Activated CD4-positive, alpha-beta T cell treated with anti-CD3 and anti-CD28 coated beads, Interleukin-2, amount 50 U/mL, for 1 hour (primary cell): ENCODE data around the gene LGSN.
"Not testable (repeated sequence)": the region's sequence is repeated elsewhere in the genome, so short reads cannot be mapped to it uniquely, and the experiment has no call there.

Experiments
- DNase-seq: peaks from one replicate; pipeline ENCODE4 v3.0.0-alpha.2; 2020

The LGSN gene, protein sequence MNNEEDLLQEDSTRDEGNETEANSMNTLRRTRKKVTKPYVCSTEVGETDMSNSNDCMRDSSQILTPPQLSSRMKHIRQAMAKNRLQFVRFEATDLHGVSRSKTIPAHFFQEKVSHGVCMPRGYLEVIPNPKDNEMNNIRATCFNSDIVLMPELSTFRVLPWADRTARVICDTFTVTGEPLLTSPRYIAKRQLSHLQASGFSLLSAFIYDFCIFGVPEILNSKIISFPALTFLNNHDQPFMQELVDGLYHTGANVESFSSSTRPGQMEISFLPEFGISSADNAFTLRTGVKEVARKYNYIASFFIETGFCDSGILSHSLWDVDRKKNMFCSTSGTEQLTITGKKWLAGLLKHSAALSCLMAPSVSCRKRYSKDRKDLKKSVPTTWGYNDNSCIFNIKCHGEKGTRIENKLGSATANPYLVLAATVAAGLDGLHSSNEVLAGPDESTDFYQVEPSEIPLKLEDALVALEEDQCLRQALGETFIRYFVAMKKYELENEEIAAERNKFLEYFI

DNA sequence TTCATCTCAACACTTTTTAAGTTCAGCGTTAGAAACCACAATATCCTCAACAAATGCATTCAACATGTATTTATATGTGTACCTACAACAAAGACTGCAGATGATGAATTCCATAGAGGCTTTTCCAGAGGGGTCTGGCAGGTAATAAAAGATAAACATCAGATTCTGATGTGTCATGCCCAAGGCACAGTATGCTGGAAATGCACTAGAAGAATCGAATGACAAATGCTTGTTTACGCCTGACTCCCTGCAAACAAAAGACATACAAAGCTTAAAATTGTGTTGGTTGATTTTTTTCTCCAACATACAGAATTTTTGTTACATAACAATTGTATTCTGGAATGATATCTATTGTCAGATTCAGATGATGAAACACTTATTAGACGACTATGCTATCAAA, at the start of gene LGSN:
Gene LGSN, minus strand, starts transcription at position 45 of the 400 bp plus-strand sequence. Its CDS starts 40 bp downstream, at position 5.
- DNase-seq: no peak

DNA sequence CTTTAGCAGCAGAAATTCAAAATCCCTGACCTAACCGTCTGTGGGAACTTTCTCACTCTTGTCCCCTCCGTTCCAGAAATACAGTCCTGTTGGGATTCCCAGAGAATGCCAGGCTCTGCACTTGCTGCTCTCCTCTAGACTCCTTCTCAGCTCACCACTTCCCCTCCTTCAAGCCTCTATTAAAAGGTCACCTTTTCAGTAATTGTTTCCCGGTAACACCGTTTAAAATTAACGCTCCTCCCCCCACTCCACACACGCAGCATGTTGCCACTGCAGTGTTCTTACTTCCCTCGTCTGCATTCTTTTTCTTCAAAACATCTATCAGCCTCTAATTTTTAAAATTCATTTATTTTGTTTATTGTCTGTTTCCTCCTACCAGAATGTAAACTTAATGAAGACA, 48.6 kb upstream of the LGSN start:
- no peak for DNase-seq

DNA sequence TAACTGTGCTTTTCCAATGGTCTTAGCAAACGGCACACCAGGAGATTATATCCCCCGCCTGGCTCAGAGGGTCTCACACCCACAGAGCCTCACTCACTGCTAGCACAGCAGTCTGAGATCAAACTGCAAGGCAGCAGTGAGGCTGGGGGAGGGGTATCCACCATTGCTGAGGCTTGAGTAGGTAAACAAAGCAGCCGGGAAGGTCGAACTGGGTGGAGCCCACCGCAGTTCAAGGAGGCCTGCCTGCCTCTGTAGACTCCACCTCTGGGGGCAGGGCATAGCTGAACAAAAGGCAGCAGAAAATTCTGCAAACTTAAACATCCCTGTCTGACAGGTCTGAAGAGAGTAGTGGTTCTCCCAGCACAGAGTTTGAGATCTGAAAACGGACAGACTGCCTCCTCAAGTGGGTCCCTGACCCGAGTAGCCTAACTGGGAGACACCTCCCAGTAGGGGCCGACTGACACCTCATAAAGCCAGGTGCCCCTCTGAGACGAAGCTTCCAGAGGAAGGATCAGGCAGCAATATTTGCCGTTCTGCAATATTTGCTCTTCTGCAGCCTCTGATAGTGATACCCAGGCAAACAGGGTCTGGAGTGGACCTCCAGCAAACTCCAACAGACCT, 42.8 kb upstream of the LGSN start:
- DNase-seq: not testable (repeated sequence)

DNA sequence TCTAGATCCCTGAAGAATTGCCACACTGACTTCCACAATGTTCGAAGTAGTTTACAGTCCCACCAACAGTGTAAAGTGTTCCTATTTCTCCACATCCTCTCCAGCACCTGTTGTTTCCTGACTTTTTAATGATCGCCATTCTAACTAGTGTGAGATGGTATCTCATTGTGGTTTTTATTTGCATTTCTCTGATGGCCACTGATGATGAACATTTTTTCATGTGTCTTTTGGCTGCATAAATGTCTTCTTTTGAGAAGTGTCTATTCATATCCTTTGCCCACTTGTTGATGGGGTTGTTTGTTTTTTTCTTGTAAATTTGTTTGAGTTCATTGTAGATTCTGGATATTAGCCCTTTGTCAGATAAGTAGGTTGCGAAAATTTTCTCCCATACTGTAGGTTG, 37.6 kb upstream of the LGSN start:
- not testable (repeated sequence) for DNase-seq

DNA sequence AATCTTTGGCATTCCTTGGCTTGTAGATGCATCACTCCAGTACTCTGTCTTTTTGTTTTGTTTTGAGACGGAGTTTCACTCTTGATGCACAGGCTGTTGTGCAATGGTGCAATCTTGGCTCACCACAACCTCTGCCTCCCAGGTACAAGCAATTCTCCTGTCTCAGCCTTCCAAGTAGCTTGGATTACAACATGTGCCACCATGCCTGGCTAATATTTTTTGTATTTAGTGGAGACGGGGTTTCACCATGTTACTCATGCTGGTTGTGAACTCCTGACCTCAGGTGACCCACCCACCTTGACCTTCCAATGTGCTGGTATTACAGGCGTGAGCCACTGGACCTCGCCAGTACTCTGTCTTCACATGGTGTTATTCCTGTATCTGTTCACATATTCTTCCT, 35.8 kb upstream of the LGSN start:
- DNase-seq: no peak

DNA sequence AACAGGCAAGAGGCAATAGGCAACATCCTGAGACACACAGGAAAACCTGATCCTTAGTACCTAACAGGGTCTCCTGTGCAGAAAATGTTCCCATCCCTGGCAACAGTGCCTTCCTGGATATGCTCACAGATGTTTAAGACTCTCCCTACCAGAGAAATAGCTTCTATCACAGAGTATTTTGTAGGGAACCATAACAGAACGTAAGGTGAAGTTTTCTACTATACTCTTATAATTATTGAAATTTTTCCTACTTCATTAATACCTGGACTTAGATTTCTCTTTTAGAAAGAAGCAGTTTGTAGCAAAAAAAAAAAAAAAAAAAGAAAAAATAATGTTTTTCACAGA, 33.5 kb upstream of the LGSN start:
- no peak for DNase-seq

DNA sequence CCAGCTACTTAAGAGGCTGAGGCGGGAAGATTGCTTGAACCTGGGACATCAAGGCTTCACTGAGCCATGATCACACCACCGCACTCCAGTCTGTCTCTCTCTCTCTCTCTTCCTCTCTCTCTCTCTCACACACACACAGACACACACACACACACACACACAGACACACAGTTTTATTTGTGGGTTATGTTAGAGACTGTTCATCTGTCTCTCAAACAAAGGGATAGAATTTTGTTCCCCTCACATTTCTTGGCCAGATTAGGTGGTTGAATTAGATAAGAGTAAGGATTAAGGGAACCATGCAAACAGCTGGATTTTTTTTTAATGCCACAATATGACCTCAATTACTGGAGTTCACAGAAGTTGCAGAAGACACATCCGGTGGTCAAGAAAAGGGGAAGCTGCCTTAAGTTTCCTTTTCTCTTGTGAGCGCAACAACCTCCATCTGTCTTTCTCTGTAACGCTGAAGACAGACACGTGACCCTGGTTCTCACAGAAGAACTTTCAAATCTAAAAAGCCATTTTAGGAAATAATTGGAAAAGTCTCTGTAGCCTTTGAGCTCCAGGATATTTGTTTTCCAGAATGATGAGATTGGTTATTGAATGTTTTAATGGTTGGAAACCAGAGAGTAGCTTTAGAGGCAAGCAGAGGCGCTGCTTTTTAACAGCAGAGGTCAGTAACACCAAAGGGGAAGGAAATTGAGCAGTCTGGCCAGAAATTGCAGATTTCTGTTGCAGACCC, 32.9 kb upstream of the LGSN start:
- no peak for DNase-seq

DNA sequence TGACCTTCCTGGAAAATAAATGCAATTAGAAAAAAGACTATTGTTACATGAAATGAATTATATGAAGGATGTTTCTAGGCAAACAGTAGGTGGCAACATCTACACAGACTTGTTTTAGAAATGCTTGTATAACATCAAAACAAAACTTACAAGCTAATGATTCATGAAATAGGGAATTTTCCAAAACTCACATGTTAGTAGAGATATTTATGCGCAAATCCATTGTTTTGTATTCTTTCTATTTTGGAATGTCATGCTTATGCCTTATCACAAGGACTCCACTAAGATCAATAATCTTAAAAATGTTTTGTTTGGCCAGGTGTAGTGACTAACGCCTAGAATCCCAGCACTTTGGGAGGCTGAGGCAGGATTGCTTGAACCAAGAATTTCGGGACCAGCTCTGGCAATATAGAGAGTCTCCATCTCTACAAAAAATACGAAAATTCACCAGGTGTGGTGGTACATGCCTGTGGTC, 32.3 kb upstream of the LGSN start:
- no peak for DNase-seq

DNA sequence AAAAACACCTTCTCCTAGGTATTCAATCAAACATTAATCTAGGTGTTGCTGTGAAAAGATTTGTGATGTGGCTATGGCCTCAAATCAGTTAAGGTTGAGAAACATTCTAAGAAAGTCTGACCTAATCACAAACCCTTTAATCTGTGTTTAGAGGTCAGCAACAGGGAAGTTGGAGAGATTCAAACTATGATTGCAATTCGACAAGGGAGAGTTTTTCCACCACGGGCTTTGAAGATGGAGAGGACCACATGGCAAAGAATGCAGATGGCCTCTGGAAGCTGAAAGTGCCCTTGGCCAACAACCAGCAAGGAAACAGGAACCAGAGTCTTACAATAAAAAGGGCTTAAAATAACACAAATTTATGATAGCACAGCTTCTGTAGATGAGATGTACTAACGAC, 29.6 kb upstream of the LGSN start:
- DNase-seq: no peak

DNA sequence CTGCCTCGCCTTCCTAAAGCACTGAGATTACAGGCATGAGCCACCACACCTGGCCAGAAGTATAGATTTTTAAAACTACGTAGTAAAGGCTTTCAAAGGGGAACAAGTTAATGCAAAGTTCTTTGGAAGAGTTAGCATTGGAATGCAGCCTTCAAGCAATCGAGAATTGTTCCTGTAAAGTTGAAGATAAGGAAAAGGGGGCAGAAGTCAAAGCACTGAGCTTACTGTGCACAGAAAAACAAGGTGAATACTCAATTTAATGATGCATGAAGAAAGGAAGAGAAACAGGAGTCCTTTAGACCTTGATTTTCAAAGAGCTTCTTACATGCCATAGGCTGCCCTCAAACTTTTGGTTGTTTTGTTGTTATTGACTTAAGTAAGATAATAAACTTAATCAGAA, 29.1 kb upstream of the LGSN start:
- DNase-seq: no peak

DNA sequence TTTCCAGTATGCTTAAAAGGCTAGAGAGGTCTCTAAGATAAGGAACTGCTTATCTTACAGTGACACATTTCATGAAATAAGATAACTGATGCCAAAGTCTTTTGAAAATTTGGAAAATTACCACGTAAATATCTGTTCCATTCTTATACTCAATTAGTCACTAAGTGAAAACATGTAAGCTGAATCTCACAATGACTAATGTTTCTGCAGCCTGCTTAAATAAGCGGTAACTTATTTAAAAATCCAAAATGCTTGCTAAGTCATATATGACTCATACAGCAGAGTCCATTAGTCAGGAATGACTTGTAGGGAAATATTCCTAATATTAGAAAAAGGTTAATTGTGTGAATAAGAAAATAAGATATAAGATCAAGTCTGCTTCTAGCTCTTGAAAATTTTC, 27.8 kb upstream of the LGSN start:
- DNase-seq: no peak

DNA sequence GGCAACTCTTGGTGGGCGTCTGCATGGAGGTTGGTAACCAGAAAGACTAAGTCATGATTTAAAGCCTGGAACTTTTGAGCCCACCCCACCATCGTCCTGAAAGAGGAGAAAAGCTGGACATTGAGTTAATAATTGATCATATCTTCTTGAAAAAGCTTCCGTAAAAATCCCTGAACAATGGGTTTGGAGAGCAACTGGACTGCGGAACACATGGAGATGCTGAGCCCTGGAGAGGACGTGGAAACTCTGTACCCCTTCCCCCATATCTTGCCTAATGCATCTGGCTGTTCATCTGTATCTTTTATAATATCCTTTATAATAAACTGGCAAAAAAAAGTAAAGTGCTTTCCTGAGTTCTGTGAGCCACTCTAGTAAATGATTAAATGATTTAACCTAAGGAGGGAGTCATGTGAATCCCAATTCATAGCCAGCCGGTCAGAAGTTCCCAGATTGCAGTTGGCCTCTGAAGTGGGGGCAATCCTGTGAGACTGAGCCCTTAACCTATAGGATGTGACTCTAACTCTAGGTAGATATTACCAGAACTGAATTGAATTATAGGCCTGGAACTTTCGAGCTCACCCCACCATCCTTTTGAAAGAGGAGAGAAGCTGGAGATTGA, 26.5 kb upstream of the LGSN start:
- no peak for DNase-seq

DNA sequence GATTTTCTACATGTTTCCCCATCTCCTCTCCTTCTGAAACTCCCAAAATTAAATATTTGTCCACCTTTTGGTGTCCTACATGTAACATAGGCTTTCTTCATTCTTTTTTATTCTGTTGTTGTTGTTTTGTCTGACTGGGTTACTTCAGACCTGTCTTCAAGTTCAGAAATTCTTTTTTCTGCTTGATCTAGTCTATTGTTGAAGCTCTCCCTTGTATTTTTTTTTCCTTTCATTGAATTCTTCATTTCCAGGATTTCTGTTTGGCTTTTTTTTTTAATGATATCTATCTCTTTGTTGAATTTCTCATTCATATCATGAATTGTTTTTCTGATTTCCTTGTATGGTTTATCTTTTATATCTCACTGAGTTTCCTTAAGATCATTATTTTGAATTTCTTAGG, 20.6 kb upstream of the LGSN start:
- DNase-seq: no peak

DNA sequence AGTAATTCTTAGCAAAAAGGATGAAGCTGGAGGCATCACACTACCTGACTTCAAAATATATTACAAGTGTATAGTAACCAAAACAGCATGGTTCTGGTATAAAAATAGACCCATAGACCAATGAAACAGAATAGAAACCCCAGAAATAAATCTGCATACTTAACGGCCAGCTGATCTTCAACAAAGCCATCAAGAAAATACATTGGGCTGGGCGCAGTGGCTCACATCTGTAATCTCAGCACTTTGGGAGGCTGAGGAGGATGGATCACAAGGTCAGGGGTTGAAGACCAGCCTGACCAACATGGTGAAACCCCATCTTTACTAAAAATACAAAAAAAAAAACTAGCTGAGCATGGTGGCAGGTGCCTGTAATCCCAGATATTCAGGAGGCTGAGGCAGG, 14.9 kb upstream of the LGSN start:
- not testable (repeated sequence) for DNase-seq

DNA sequence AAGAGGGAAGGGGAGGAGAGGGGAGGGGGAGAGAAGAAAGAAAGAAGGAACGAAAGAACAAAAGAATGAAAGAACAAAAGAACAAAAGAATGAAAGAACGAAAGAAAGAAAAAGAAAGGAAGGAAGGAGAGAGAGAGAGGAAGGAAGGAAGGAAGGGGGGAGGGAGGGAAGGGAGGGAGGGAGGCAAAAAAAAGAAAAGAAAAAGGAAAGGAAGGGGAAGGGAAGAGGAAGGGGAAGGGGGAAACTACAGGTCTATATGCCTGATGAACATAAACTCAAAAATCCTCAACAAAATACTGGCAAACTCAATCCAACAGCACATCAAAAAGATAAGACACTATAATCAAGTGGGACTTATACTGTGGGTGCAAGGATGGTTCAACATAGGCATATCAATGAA, 13.7 kb upstream of the LGSN start:
- DNase-seq: no peak

DNA sequence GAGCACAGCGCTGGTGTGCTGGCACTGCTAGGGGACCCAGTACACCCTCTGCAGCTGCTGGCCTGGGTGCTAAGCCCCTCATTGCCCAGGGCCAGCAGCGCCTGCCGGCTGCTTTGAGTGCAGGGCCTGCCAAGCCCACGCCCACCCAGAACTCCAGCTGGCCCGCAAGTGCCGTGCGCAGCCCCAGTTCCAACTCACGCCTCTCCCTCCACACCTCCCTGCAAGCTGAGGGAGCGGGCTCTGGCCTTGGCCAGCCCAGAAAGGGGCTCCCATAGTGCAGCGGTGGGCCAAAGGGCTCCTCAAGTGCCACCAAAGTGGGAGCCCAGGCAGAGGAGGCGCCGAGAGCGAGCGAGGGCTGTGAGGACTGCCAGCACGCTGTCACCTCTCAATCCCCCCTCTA, 6.8 kb upstream of the LGSN start:
- not testable (repeated sequence) for DNase-seq

DNA sequence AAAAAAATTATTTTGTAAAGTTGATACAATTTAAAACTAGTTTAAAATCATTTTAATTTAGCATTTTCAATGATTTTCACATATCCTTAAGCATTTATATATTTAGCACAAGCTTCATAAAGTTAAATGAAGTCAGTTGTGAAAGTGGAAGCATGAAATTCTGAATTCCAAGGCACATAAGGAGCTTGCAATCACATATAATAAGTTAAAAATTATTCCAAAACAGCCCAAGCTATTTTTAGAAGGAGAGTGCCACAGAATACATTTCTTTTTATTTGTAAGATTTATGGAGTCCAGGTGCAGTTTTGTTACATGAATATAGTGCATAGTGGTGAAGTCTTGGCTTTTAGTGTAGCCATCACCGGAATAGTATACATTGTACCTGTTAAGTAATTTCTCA, 3.2 kb upstream of the LGSN start:
- no peak for DNase-seq

DNA sequence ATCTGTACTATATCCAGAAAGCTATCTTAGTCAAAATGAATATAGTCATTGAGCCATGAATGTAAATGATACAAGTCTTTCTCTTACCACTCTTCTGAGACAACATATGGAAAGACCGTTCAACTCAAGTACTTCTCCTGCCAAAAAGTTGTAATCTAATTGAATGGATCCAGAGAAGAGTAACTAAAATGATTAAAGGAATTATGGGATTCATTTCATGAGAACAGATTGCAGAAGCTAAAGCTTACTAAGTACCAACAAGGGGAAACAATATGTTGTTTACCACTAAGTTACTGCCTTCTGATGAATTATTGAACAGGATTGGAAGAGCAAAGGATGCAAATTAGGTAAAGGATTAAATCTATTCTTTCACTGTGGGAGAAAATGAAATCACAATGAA, 2.0 kb upstream of the LGSN start:
- no peak for DNase-seq

DNA sequence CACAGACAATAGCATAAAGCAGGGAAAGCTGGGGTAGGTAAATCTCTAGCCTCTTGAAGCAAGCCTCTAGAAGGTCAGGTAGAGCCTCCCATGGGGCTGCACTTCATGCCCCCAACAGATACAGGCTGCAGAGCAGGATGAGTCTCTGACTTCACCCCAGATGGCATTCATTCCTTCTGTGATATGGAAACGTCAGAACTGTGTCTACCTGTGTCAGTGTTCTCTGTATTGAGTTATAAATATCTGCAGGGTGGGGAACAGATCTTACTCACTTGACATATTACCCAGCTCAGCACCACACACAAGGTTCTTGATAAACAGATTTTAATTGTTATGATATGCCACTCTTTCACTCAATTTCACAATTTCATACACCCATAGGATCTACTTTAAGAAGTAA, 2.1 kb downstream of the LGSN start:
- DNase-seq: no peak

DNA sequence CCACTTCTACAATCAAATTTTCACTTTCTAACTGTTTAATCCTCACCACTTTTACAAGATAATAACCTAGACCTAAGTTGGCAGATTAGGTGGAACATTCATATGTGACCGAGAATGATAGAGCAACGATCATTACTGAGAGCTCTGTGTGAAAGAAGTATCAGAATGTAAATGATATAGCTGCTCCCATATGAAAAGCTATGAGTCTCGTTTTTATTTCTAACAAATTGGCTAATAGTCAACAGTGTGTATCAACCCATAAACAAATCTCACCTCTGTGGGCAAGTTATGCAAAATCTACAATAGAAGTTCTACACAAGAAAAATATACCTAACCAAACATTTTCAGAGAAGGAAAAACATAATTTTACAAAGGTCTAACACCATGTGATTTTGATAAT, 3.7 kb downstream of the LGSN start:
- DNase-seq: no peak

DNA sequence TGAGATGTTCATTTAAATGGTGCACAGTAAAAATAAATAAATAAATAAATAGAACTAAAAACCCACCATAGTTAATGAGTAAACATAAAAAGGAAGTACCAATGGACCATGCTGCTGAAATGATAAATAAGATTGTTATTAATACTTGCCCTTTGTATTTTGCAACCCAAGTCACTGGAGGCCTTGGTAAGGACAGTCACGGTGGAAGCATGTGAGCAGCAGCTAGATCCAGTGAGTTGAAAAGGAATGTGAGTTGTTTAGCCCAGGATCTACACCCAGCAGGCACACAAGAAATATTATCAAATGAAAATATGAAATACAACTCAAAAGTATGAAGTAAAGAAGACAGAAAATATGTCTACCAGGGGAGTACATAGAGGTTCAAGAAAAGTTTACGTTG, 6.7 kb downstream of the LGSN start:
- no peak for DNase-seq

DNA sequence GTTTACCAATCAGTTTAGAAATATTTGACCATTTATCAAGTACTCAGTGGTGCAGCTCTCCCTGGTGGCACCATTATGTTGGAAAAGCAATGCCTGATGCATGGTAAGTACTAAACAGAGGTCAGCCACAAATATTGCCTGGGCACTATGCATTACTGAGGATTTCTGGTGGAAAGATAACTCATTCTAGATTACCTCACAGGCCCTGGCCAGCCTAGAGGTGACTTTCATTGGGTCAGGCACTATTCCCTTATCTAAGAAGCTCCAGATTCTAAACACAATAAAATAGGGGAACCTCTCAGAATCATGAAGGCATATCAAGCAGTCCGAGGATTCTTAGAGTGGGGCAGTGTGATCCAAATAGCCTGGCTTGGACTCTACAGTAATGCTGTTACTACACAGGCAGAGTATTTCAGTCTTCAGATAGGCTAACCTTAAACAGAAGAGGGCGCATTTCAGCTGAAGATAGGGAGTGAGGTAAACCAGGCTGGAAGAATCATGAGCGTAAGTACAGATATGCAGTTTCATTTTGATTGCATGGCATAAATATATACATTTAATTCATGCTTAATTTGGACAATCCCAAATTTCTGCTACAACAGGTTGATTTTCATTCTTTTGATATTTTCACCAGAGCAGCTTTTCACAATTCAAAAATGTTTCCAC, 12.1 kb downstream of the LGSN start:
- DNase-seq: no peak

DNA sequence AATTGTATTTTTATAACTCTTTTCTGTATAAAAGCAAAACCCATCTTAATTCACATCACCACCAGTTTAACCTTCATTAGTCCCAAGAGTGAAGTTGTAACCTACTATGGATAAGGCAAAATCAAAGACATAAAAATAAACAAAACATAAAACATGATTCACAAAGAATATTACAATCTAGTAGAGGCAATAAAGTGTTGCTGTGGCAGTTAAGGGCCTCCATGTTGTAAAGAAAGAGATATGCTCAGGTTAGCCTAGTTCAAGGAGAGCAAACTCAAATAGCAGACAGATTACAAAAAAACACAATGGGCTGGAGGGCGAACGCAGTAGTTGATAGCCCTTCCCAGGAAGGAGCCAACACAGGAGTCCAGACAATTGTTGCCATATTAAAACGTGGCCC, 13.4 kb downstream of the LGSN start:
- DNase-seq: no peak
